ENCODE results near the gene MARCHF2.
A peak's percentile ranks its signal among the peaks of the same experiment; 100 is the strongest.

The MARCHF2 gene

DNA sequence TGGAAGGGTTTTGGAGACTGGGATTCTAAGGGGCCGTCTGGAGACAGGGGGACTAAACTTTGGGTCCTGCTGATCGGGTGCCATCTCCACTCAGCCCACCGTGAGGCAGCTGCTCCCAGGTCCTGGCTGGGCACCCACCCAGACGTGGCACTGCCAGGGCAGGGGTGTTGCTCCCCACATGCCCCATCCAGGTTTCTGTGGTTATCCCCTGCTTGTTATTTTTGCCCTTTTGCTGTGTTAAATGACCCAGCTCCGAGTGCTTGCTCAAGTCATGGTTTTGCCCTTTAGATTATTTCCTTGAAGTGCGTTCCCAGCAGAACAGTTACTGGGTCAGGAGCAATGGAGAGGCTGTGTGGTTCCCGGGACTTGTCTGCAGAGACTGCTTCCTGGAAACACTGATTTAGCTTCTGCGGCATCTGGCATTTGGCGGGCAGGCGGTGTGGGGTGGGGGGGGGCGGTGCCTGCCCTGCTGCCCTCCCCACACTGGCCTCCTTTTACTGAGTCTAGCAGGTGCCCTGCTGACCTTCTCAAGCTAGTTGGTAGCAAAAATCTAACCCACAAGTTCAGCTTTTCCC, 21.0 kb upstream of the MARCHF2 start:
- DNase-seq (ENCODE audit: low read depth), result no peak
- TF ChIP-seq, protein P1, sequence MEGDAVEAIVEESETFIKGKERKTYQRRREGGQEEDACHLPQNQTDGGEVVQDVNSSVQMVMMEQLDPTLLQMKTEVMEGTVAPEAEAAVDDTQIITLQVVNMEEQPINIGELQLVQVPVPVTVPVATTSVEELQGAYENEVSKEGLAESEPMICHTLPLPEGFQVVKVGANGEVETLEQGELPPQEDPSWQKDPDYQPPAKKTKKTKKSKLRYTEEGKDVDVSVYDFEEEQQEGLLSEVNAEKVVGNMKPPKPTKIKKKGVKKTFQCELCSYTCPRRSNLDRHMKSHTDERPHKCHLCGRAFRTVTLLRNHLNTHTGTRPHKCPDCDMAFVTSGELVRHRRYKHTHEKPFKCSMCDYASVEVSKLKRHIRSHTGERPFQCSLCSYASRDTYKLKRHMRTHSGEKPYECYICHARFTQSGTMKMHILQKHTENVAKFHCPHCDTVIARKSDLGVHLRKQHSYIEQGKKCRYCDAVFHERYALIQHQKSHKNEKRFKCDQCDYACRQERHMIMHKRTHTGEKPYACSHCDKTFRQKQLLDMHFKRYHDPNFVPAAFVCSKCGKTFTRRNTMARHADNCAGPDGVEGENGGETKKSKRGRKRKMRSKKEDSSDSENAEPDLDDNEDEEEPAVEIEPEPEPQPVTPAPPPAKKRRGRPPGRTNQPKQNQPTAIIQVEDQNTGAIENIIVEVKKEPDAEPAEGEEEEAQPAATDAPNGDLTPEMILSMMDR (IDR thresholded peaks at IDR 0.05; ENCODE audit: control insufficient read depth, insufficient read depth, low read depth, low read length, missing control alignments), result no peak
- H3K4me3 ChIP-seq (ENCODE audit: control insufficient read depth, low read depth, low read length), result no peak overlapping the region

DNA sequence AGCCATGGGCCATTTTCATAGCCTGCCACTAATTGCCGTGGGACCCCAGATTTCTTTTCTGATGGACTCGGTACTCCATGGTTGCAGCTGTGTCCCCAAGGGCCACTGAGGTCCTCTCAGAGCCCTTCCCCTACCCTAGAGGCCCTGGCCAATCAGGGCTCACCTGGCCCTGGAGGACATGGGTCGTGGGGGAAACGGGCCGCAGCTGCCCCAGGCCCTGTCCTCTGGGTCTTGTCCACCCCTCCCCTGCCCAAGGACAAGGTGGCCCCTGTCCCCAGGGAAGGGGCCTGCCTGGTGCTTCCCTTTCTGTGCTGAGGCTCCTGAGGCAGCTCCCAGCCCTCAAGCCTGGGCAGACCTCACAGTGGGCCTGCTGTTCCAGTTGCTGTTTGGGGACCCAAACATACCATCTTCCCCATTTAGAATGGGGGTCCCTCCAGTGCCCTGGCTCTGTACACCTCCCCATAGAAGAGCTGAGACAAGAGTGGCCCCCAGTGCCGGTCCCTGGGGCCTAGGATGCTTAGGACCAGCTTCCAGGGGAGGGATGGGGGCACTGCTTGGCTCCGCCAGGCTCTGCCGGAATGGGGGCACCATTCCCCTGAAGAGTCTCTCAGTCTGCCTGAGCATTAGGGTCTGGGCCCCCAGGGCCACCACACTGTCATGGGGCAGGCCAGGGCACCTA, 19.8 kb upstream of the MARCHF2 start:
- no peak for DNase-seq (ENCODE audit: low read depth)
- no peak overlapping the region for H3K4me3 ChIP-seq (ENCODE audit: control insufficient read depth, low read depth, low read length)
- TF ChIP-seq, protein P1 (IDR thresholded peaks at IDR 0.05; ENCODE audit: control insufficient read depth, insufficient read depth, low read depth, low read length, missing control alignments), result no peak

DNA sequence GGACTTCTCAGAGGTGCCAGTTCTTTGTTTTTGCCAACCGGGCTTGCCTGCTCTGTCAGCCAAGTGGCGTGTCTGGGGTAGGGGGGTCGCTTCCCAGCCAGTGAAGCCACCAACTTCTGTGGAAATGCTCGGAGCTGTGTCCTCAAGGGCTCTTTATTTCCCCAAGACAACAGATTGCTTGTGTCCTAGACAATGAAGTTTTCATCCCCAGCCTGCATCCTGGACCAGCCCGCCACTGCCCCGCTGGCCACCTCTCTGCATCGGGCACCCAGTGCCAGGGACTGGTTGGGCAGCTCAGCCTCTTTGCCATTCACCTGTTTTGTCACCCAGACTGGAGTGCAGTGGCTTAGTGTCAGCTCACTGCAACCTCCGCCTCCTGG, 19.2 kb upstream of the MARCHF2 start:
- DNase-seq (ENCODE audit: low read depth), result no peak
- no peak overlapping the region for H3K4me3 ChIP-seq (ENCODE audit: control insufficient read depth, low read depth, low read length)
- TF ChIP-seq, protein P1 (IDR thresholded peaks at IDR 0.05; ENCODE audit: control insufficient read depth, insufficient read depth, low read depth, low read length, missing control alignments), result no peak

DNA sequence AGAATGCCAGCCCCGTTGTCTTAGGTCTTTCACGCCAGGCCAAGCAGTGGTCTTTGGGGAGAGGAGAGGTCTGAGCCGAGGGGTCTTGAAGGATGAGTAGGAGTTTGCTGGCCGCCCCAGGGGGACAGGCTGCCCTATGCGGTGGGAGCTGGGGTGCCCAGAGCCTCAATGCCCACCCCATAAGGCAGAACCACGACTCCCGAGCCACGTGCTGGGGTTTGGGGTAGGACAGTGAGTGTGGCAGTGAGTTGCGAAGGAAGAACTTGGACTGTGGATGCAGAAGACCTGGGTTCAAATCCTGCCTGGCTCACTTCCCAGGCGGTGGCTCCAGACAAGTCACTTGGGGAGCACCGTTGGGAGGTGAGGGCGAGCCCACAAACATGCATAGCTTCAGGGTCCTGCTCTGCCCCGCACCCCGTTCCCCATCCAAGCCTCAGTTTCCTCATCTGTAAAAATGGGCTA, 17.5 kb upstream of the MARCHF2 start:
- no peak overlapping the region for H3K4me3 ChIP-seq (ENCODE audit: control insufficient read depth, low read depth, low read length)
- TF ChIP-seq, protein P1 (IDR thresholded peaks at IDR 0.05; ENCODE audit: control insufficient read depth, insufficient read depth, low read depth, low read length, missing control alignments), result no peak
- no peak for DNase-seq (ENCODE audit: low read depth)

DNA sequence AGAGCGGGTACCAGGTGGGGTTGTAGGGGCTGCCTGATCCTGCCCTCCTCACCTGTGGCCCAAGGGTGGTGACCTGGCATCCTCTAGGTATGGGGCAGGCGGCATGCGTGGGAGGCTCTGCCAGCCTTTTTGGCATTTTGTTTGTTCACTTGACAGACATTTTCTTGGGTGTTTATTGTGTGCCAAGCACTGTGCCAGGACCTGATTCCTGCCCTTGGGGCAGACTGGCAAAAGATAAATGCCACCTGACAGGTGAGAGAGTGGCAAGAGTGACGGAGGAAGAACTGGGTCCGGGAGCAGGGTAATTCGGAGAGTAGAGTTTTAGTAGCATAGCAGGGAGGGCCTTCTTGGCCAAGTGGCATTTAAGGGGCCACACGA, 16.9 kb upstream of the MARCHF2 start:
- DNase-seq (ENCODE audit: low read depth), result no peak
- TF ChIP-seq, protein P1 (IDR thresholded peaks at IDR 0.05; ENCODE audit: control insufficient read depth, insufficient read depth, low read depth, low read length, missing control alignments), result no peak
- no peak overlapping the region for H3K4me3 ChIP-seq (ENCODE audit: control insufficient read depth, low read depth, low read length)

DNA sequence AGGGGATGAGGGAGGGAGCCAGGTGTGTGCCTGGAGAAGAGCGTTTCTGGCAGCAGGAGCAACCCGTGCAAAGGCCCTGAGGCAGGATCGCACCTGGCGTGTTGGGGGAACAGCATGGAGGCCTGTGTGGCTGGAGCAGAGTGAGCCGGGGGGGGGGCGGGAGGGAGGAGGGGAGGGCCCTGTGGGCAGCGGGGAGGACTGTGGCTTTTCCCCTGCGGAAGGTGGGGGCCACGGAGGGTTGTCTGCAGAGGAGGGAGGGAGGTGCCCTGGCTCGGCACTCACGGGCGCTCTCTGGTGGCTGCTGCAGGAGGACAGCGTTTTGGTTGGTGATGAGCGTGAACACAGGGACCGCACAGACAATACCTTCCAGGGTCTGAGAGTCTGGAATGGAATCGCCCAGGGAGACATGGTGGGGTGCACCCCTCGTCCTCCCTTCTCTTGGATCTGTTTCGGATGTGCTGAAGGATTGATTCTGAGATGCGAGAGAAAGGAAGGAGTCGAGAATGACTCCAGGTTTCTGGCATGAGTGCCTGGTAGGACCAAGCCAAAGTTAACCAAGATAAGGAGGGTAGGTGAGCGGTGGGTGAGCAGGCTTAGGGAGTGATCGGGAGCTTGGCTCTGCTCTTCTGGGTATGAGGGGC, 16.4 kb upstream of the MARCHF2 start:
- no peak overlapping the region for H3K4me3 ChIP-seq (ENCODE audit: control insufficient read depth, low read depth, low read length)
- TF ChIP-seq, protein P1 (IDR thresholded peaks at IDR 0.05; ENCODE audit: control insufficient read depth, insufficient read depth, low read depth, low read length, missing control alignments), result peak; percentile 79
- no peak for DNase-seq (ENCODE audit: low read depth)

All from AG09309 (cell line).